ENCODE measurements around the gene ZNF787.

DNA sequence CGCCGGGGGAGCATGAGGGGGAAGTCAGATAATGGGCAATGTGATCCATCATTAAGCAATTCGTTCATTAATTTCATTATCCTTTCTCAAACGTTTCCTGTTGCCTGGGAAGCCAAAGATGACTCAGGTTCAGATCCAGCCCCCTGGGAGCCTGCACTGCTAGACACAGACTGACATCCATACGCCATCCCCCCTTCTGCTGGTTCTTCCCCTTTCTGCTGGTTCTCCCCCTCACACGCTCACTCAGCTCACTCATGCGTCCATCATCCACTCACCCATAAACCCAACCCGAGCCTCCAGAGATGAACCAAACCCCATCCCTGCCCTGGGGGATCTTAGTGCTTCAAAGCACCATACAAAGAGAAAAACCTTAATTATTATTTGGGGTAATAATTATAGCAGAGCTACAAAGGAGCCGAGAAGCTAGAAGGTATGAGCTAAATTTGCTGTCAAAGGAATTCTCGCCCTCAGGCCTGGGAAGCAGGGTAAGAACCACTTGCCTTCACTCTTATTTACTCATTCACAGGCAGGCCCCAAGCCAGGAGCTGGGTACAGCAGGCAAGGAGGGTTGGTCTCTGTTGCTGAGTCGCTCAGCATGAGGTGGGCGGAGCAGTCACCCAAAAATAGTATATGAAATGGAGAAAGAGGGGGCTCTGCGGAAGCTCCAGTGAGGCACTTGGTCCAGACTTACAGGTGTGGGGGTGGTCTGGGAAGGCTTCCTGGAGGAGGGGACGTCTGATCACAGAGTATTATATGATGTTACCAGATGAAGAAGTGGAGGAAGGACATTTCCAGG is 13.0 kb upstream of the ZNF787 start:
- TF ChIP-seq, protein P1, sequence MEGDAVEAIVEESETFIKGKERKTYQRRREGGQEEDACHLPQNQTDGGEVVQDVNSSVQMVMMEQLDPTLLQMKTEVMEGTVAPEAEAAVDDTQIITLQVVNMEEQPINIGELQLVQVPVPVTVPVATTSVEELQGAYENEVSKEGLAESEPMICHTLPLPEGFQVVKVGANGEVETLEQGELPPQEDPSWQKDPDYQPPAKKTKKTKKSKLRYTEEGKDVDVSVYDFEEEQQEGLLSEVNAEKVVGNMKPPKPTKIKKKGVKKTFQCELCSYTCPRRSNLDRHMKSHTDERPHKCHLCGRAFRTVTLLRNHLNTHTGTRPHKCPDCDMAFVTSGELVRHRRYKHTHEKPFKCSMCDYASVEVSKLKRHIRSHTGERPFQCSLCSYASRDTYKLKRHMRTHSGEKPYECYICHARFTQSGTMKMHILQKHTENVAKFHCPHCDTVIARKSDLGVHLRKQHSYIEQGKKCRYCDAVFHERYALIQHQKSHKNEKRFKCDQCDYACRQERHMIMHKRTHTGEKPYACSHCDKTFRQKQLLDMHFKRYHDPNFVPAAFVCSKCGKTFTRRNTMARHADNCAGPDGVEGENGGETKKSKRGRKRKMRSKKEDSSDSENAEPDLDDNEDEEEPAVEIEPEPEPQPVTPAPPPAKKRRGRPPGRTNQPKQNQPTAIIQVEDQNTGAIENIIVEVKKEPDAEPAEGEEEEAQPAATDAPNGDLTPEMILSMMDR (IDR thresholded peaks at IDR 0.05; ENCODE audit: low read length) = no peak
- TF ChIP-seq EZH2 (IDR thresholded peaks at IDR 0.05; ENCODE audit: borderline replicate concordance, low read length) = no peak

All from OCI-LY1 (cell line).